ENCODE results near the gene MYO7B. TPM values are rescaled to one million over a fixed set of nuclear protein-coding genes. Genes with fewer than 3 reads are reported as not detected.

MYO7B gene
- polyA plus RNA-seq, 4 donors: 14.2 to 28.9 (median 22.9) TPM

DNA sequence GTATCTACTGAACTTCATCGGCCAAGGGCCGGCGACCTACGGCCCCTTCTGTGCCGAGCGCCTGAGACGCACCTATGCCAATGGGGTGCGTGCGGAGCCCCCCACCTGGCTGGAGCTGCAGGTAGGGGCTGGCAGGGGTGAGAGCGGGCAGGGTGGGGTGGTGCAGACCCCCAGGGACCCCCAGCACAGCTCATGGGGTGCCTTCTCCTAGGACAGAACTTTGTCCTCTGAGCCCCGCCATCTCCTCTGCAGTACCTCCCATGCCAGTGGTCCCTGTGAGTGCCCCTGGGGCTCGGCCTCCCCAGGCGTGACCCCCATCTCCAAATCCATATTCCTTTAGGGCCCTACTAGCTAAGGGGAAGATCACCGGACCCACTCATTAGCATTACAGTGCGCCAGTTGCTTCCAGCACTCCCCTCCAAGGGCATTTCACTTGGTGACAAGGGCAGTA is 86.5 kb downstream of the MYO7B start:
- no peak for DNase-seq (ENCODE audit: low read depth in 4 of 4, low spot score in 2 of 4)

DNA sequence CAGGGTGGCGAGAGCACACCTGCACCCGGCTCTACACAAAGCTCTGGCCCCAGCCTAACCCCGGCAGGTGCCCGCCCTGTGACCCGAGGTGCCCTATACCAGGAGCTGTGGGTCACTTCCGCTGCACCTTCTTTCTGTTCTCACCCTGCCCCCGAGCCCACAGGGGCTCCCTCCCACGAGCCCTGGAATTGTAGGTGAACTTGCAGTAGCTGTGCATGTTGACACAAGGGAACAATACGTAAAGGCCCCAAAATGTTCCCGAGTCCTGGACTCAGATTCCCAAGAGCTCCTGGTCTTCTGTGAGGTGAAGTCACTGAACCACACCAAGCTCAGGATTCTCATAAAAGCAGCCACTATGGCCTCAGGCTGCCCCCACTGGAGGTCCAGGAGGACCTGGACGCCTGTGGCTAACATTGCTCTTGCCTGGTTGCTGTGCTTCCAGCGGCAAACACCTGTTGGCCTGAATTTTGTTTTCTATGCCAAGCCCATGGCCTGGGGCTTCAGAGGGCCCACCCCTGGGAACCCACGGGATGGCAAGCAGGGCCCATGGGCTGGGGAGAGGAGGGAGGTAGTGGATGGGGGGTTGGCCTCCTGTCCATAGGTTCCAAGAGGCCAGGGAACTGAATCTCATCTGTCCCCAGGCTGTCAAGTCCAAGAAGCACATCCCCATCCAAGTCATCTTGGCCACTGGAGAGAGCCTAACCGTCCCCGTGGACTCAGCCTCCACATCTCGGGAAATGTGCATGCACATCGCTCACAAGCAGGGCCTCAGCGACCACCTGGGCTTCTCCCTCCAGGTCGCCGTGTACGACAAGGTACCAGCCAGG is 87.3 kb downstream of the MYO7B start:
- no peak for DNase-seq (ENCODE audit: low read depth in 4 of 4, low spot score in 2 of 4)

DNA sequence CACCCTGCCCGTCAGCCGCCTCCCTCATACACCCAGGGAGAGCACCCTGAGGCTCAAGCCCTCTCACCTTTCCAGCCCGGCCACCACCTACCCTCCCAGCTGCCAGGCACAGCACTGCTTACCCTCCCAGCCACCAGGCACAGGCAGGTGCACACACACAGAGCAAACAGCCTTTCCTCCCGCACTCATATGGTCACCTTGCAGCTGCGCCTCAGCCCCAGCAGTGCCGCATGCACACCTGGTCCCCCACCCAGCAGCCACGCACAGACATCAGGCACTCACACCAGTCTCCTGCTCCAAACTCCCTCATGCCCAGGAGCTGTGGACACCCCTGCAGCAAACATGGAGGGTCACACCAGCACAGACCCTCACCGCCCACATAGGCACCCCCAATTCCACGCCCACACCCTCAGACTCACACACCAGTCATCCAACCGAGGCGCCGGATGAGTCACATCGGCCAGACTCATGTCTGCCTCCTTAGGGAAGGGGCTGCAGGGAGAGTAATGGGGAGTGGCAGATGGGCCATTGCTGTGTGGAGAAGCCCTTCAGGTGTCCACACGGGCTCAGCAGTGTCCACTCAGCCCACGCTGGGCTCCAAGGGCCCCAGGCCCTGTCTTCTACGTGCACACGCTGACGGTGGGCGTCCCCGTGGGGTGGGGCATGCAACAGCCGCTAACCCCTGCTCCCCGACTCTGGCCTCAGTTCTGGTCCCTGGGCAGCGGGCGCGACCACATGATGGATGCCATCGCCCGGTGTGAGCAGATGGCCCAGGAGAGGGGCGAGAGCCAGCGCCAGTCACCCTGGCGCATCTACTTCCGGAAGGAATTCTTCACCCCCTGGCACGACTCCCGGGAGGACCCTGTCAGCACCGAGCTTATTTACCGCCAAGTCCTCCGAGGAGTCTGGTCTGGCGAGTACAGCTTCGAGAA is 88.2 kb downstream of the MYO7B start:
- DNase-seq (ENCODE audit: low read depth in 4 of 4, low spot score in 2 of 4): no peak

DNA sequence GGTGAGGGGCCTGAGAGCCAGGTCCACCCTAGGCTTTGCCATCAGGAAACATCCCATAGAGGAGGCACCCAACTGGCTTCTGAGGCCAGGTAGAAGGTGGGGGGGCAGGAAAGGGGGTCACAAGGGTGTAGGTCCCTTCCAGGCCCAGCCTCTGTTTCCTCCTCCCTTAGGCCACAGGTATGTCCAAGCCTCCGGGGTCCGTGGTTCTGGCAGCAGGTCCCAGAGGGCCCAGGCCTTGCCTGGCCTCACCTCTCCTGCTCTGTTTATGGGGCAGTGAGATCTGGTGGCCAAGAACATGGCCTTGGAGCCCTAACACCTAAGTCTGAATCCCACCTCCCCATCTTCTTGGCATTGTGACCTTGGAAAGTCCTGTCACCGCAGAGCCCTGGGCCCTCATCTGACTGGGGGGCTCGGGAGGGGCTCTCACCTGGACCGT is 88.9 kb downstream of the MYO7B start:
- no peak for DNase-seq (ENCODE audit: low read depth in 4 of 4, low spot score in 2 of 4)

DNA sequence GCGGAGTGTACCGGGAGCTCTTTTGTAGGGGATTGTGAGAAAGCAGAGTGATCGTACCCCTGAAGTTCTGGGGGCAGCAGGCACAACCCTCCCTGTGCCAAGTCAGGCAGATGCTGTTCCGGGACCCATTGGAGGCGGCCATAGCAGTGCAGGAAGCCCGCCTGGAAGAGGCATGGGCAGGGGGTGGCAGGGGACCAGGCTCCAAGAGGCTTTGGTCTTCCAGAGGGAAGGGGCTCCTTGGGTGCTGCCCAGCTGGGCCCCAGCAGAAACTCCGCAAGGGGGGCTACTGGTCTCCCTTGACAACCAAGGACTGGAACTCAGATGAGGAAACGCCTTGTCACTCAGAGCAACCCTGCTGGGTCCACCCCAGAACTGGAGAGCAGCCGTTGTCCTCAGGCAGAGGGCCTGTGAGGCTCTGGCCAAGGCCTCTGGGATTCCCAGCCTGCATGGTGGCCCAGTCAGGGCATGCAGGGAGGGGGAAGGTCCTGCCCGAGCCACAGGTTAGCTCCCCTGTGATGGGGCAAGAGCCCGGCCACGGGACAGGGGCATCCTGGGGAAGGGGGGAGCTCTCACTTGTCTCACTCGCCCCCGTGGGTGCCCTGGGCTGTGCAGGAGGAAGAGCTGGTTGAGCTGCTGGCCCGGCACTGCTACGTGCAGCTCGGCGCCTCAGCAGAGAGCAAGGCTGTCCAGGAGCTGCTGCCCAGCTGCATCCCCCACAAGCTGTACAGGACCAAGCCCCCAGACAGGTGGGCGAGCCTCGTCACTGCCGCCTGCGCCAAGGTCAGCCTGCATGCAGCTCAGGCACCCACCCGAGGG is 89.5 kb downstream of the MYO7B start:
- no peak for DNase-seq (ENCODE audit: low read depth in 4 of 4, low spot score in 2 of 4)

DNA sequence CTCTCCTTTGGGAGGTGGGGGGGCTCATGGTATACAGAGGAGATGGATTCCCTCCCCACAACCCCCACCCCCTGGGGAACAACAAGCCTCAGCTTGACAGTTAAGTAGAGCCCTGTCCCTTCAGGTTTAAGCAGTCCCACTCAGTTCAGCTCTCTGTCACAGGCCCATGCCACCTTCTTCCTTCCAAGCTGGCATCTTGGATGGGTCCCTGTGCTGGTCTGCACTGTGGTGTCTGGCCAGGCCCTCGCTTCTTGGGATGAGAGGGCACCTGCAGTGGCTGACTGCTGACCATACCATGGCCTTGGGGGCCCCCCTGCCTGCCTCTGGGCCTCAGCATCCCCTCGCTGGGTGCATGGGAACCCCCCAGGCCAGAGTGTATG is 90.1 kb downstream of the MYO7B start:
- DNase-seq (ENCODE audit: low read depth in 4 of 4, low spot score in 2 of 4): no peak

DNA sequence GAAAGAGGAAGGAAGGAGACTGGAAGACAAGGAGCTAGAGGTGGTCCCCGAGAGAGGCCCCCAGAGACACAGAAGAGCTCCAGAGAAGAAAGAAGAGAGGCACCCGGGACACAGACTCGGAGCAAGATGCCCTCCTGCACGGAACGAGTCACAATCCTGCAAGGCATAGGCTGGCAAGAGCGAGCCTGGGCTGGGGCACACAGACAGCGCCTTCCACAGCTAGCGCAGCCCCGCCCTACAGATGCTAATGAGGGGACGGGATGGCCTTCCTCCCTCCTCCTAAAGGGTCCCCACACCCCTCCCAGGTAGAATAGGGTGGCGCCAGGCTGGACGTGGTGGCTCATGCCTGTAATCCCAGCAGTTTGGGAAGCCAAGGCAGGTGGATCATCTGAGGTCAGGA is 90.7 kb downstream of the MYO7B start:
- no peak for DNase-seq (ENCODE audit: low read depth in 4 of 4, low spot score in 2 of 4)

DNA sequence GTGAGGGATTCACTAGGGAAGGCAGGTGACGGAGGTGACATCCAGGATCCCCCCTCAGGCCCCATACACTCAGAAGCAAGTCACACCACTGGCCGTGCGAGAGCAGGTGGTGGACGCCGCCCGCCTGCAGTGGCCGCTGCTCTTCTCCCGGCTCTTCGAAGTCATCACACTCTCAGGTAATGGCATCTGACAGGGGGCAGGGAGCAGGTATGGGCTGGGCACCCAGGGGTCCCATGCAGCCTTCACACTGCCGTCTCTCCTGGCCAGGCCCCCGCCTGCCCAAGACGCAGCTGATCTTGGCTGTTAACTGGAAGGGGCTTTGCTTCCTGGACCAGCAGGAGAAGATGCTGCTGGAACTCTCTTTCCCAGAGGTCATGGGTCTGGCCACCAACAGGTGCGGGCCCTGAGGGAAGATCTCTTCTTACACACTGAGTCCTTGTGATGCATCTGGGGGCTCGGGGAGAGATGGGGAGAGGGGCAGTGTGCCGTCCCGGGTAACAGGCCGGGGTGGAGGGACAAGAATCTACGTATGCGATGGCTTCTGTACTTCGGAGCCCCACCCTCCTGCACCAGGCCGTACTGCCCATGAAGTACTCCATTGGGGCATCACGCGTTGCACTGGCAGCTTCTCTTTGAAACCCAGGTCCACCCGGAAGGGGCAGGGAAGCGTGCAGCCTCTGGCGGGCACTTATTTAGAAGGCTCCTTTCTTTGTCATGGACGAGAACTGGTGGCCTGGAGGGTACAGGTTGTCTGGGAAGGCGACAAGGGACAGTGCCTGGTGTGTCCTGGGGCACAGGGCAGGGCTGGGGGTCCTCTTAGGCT is 91.6 kb downstream of the MYO7B start:
- no peak for DNase-seq (ENCODE audit: low read depth in 4 of 4, low spot score in 2 of 4)

DNA sequence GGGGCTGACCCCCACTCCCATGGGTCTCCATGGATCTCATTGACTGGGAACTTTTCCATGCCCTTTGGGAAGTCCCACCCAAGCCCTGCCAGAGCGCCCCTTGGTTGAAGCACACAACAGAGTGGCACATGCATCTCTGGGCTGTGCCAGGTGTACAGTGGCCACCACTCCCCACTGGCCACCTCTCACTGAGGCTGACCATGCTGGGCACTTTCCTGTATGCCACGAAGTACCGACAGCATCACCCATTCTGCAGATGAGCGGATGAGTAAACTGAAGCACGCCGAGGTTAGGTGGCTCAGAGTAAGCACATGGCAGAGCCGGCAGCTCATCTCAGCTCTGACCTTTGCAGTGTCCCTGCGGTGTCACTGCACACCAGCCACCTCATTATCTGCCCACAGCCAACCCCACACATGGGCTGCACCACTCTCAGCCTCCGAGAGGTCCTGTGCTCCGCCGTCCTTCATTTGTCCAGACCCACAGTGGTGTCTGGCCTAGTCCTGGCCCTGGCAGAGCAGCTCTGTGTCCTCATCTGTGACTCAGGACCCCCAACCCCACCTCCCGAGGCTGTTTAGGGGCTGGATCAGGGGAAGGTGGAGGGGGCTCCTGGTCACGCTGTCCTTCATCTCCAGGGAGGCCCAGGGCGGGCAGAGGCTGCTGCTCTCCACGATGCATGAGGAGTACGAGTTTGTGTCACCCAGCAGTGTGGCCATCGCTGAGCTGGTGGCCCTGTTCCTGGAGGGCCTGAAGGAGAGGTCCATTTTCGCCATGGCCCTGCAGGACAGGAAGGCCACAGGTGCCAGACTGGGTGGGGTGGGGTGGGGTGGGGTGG is 92.5 kb downstream of the MYO7B start:
- DNase-seq (ENCODE audit: low read depth in 4 of 4, low spot score in 2 of 4): no peak

DNA sequence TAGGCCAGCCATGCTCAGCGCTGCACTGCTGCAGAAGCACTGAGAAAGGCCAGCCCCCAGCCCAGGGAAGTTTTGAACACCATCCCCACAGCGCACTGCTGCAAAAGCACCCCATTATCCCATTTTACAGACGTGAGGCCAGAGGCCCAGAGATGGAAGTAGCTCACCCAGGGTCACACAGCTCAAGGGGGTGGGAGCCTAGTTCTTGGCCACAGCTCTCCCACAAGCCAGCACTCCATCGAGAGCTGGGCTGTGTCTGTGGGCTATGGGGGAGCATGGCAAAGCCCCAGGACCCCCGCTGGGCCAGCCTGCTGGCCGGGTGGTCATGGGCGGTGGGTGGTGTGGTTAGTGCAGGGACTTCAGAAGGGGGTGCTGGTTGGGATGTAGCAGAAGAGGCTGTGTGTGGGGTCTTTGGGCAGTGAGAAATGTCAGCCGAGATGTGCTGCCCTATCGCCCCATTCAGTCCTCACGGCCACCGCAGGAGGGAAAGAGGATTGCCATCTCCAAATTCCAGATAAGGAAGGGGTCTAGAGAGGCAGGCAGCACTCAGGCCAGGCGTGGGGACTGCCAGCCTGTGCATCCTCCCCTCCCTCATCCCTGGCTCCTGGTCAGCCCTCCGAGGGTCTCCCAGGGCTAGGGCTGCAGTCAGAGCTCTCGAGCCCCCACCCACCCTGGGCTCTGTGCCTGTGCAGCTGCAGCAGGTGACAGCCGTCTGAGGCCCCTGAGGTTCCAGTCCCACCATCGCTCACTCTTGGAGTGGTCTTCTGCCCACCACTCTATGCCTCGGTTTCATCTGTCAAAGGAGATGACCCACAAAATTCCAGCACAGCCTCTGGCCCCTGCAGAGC is 93.5 kb downstream of the MYO7B start:
- no peak for DNase-seq (ENCODE audit: low read depth in 4 of 4, low spot score in 2 of 4)

DNA sequence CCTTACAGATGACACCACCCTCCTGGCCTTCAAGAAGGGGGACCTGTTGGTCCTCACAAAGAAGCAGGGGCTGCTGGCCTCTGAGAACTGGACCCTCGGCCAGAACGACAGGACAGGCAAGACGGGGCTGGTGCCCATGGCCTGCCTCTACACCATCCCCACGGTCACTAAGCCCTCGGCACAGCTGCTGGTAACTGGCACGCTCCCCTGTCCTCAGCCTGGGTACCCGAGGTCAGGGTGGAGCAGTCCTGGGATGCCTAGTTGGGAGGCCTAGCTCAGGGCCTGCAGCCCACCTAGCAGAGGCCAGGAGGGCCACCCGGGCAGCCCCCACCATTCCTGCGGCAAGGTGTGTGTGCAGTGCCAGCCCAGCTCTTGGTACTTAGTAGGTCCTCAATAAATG is 94.2 kb downstream of the MYO7B start:
- no peak for DNase-seq (ENCODE audit: low read depth in 4 of 4, low spot score in 2 of 4)

DNA sequence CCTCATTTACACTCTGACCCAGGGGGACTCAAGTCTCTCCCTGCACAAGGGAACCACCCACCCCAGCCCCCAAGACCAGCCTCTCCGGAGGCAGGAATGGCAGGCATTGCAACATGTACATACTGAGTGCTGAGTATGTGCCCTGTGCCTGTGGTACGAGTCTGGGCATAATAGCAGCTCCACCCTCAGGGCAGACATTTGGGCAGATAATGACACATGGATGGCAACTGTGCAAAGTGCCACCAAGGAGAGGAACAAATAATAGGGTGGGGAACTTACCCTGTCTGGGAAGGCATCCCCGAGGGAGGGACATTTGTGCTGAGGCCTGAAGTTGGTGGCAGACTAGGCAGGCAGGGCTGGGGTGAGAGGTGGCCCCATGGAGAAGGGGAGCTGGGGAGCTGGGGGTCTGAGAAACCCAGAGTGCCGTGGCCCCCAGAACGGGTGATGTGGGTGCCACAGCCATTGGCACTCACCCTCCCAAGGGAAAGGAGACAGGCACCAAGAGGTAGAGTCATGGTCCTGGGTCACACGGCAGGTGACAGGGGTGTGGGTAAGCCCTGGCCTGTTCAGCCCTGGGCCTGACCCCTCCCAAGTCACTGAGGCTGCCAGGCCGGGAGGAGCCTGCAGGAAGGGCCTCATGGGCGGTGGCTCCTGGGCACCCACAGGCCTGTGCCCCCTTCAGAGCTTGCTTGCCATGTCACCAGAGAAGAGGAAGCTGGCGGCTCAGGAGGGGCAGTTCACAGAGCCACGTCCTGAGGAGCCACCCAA is 94.8 kb downstream of the MYO7B start:
- DNase-seq (ENCODE audit: low read depth in 4 of 4, low spot score in 2 of 4): no peak

DNA sequence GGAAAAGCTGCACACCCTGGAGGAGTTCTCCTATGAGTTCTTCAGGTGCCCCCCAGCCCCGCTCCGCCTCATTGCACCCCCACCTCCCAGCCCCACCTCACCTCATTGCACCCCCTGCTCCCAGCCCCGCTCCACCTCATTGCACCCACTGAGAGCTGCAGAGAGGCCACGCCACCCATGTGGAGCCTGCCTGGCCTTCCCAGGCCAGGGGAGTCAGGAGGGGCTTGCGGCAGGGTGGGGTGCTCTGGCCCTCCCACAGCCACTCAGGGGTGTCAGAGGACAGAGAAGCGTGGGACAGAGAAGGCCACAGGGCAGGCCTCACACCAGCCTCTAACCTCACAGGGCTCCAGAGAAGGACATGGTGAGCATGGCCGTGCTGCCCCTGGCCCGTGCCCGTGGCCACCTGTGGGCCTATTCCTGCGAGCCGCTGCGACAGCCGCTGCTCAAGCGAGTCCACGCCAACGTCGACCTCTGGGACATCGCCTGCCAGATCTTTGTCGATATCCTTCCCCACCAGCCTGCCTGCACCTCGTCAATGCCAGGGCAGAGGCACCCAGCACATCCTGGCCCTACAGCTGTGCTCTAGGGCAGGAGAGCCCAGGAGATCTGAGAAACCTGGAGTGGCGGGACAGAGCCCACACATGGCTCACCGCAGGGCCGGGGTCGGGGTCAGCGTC is 95.5 kb downstream of the MYO7B start:
- no peak for DNase-seq (ENCODE audit: low read depth in 4 of 4, low spot score in 2 of 4)

DNA sequence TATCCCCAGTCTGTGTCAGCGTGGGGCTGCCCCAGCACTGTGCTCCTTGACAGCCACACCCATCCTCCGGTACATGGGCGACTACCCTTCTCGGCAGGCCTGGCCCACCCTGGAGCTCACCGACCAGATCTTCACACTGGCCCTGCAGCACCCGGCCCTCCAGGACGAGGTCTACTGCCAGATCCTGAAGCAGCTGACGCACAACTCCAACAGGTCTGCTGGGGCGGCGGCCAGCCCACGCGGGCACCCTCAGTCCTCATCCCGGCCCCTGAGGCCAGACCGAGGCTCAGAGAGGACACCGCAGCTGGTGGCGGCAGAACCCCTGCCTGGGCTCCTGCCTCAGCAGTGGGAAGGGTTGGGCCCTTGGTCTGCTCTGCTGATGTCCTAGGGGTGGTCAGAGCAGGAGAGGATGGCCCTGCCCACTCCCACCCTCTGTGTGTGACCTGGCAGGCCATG is 96.1 kb downstream of the MYO7B start:
- no peak for DNase-seq (ENCODE audit: low read depth in 4 of 4, low spot score in 2 of 4)

DNA sequence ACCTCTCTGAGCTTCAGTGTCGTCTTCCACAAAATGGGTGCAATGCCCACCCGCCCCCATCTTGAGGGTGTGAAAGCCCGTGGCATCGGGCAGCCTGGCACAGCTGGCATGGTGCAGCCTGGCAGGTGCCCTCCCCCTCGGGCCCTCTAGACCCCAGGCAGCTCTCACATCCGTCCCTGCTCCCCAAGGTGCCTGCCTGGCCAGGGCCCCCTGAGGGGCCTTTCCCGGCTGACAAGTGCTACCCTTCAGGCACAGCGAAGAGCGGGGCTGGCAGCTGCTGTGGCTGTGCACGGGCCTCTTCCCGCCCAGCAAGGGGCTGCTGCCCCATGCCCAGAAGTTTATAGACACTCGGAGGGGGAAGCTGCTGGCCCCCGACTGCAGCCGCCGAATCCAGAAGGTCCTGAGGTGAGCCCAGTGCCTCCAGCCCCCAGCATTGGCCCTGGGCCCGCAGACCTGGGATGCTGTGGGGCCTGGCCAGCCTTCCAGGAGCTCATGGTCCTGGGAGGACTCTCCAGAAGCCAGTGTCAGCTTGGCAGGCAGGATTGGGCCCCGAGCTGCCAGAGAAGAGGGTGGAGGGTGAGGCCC is 96.6 kb downstream of the MYO7B start:
- no peak for DNase-seq (ENCODE audit: low read depth in 4 of 4, low spot score in 2 of 4)

All from left renal cortex interstitium (tissue), 4 donors.